CD4-positive, alpha-beta T cell treated with Interleukin-1 beta for 1 hour (primary cell): ENCODE measurements around the gene TRAF3.
"Not testable (repeated sequence)": the region's sequence is repeated elsewhere in the genome, so short reads cannot be mapped to it uniquely, and the experiment has no call there.

Experiments used
- DNase-seq, 2 donors: peaks; one replicate each; pipeline ENCODE4 v3.0.0-alpha.2; 2020 to 2022

TRAF3 gene

DNA sequence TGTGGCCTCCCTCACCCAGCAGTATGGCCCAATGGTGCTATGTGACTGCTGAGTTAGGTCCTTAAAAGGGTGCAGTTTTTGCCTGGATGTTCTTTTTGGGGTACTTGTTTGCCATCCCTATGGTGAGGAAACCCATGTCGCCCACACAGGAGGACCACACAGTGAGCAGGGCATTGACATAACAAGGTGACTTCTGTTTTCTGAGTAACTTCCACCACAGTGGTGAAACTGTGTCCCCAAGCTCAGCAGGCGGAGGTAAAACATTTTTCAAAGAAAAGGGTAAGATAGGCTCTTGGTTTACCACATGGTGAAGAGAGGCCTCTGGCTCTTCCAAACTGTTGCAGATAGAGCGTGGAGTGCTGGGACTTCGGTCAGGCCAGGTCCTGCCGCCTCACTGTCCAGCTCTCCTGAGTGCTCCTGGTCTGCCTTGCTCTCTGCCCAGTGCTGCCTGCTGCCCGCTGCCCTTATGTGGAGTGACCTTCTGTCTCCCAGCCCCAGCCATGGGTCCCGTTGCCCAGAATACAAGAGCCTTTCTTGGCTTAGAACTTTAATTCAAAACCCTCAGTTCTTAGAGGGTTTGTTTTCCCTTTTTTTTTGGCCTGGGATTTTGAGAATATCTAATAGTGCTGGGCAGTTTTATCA, 54.0 kb downstream of the TRAF3 start:
- DNase-seq = no peak

DNA sequence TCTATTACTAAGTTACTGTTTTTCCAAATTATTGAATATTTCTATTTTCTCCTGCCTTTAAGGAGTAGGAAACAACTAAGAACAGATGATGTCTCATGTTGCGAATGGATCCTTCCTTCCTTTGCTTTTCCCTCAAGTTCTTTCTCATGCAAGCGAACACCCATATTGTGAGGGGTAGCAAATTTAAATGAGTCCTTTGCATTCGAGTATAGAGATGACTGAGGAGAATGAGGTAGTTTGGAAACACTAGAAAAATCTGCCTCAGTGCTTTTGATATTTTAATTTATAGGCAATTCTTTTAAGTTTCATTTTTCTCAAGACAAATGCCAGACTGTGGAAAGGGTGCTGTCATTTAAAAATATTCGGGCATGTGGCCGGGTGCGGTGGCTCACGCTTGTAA, 56.1 kb downstream of the TRAF3 start:
- no peak for DNase-seq

DNA sequence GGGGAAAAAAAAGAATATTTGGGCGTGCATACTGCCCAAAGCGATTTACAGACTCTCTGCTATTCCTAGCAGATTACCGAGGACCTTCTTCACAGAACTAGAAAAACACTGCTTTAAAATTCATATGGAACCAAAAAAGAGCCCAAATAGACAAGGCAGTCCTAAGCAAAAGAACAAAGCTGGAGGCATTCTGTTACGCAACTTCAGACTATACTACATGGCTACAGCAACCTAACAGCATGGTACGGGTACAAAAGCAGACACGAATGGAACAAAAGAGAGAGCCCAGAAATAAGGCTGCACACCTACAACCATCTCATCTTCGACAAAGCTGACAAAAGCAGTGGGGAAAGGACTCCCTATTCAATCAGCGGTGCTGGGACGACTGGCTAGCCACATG, 56.7 kb downstream of the TRAF3 start:
- no peak for DNase-seq

DNA sequence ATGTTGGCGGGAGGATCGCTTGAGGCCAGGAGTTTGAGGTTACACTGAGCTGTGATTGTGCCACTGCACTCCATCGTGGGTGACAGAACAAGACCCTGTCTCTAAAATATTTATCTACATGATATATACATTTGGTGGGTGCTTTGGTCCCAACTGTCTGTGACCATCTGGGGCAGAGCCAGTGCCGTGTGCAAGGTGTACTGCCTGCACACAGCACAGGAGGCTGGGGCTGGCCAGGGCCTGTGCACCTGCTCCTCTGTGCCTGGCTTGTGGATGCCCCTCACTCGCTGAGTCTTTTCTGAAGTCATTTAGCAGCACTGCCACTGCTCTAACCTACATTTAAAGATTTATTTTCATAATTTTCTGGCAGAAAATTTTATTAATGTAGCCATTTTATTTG, 58.7 kb downstream of the TRAF3 start:
- DNase-seq = no peak

DNA sequence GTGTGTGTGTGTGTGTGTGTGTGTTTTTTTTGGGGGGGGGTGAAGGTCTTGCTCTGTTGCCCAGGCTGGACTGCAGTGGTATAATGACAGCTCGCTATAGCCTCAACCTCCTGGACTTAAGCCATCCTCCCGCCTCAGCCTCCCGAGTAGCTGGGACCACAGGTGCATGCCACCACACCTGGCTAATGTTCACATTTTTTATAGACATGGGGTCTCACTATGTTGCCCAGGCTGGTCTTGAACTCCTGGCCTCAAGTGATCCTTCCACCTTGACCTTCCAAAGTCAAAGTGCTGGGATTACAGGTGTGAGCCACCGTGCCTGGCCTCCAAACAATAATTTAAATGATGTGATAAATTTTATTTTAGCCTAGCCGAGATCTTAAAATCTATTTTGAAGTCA, 59.9 kb downstream of the TRAF3 start:
- DNase-seq = not testable (repeated sequence)

DNA sequence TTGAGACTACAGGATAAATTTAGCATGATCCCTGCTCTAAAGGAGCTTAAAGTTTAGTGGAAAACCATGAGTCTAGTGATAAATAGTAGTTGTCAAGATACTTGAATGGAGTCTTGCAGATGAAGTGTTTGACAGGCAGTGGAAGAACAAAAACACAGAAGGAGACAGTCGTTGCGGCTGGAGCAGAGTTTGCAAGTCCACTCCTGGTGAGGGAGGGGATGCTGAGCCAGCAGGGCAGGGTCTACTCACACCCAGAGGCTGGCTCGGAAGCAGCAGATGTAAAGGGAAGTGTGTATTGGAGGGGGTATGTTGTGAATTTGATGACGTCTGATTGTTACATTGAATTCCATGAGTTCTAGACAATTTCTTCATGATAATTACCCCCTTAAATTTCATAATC, 61.3 kb downstream of the TRAF3 start:
- DNase-seq = no peak

DNA sequence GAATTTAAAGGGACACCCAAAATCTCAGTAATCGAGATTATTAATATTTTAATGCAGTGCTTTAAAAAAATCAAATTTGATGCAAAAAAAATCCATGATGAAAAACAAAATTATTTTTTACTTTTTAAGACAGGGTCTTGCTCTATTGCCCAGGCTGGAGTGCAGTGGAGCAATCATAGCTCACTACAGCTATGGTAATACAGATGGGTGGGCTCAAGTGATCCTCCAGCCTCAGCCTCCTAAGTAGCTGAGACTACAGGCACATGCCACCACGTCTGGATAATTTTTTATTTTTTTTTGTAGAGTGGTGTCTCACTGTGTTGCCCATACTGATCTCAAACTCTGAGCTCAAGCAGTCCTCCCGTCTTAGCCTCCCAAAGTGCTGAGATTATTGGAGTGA, 62.9 kb downstream of the TRAF3 start:
- no peak for DNase-seq

DNA sequence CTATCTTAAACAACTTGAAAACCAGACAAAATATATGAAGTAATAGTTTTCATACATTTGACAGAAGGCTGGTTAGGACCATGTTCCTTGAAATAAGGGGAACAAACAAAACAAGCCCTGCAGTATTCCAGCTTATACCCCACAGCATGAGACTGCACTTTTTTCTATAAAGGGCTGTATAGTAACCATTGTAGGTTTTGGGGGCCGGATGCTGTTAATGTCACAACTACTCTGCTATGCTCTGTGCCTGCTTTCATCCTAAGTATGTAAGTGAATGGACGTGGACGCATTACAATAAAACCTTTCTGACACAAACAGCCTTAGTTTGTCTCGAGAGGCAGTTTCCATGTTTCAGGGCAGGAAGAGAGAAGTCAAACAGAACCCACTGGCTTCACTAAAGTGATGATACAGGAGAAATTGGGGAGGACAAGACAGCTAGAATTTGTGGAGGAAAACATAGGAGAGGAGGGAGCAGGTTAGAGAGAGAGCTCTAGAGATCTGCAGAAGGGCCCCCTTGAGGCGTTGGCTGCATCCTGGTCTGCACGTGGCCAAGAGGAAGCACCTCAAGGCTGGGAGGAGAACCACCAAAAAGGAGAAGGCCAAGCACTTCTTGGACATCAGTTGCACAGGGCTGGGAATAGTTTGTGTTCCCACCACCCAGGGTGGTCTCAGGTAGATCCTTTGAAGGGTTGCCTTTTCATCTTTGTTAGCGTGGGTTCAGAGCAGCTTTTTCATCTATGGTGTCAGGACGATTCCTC, 63.7 kb downstream of the TRAF3 start:
- DNase-seq = no peak

DNA sequence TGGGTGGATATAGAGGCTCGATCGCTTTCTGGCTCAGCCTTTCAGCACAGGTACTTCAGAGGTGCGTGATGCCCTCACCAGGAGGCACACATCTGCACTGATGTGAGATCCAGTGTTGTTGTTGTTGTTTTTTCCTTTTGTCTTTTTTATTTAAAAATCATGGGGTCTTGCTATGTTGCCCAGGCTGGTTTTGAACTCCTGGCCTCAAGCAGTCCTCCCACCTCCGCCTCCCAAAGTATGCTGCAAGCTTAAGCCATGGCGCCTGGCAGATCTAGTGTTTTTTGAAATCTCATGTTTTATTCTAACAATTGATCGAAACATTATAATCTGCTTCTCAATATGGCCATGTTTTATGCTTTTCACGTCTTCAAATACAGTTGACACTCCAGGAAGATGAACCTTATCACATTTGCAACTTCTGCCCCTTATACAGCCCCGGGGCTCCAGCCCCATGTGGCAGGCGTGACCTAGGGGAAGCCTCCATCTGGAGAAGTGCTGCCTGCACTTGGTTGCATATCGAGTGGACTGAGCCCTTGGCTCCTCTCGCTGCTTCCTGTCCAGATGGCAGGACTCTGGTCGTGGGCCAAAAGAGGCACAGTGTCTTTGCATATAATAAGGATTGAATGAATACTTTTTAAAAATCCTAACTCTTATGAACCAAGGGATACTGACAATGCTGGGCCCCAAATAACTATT, 71.7 kb downstream of the TRAF3 start:
- DNase-seq = no peak

DNA sequence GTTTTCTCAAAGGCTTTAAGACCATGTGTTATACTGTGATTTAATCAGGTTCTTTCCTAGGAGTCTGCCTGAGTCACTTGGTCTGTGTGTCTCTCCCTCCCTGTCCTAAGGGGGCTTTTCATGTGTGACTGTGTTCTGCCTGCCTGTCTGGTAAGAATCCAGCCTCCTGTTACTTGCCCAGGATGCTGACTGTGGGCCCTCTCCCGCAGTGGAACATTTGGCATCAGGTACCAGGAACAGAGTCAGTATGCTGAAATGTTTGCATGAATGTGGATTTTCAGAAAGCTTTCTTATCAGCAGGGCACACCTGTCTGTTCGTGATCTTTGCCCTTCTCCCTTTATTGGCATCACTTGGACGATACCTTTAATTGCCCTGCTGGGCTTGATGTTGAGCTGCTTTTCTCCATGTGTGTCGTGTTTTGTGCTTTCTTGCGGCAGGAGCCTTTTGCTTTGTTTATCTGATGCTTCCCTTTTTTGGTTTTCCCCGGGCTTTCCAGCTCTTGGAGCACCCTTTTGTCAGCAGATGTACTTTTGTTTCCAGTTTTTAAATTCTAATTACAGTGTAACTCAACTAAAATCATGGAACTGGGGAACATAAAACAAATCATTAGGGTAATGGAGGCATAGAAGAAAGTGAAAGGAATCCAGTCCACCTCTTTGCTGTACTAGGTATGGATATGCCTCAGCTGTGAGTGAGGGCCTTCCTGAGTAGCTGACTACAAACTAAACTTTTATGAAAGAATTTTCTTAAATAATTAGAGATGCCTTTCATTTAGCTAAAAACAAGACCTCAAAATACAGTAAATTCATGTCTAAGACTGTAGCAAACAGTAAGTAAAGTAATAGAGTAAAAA, 72.5 kb downstream of the TRAF3 start:
- no peak for DNase-seq

DNA sequence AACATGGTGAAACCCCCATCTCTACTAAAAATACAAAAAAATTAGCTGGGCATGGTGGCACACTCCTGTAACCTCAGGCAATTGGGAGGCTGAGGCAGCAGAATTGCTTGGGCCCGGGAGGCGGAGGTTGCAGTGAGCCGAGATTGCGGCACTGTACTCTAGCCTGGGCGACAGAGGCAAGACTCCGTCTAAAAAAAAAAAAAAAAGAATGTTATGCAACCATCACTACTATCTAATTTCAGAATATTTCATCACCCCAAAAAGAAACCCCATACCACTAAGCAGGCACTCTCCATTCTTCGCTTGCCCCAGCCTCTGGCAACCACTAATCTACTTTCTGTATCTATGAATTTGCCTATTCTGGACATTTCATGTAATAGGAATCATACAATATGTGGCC, 76.4 kb downstream of the TRAF3 start:
- no peak for DNase-seq

DNA sequence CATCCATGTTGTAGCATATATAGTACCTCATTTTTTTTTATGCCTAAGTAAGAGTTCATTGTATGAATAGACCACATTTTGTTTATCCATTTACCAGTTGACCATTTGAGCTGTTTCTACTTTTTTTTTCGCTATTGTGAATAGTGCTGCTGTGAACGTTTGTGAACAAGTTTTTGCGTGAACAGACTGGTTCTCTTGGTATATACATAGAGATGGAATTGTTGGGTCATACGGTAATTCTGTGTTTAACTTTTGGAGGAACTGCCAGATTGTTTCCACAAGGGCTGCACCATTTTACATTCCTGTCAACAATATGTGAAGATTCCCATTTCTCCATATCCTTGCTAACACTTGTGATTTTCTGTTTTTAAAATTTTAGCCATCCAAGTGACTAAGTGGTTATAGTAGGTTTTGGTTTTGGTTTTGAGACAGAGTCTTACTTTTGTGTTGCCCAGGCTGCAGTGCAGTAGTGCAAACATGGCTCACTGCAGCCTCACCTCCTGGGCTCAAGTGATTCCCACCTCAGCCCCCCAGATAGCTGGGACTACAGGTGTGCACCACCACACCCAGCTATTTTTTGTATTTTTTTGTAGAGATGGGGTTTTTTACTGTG, 76.9 kb downstream of the TRAF3 start:
- DNase-seq = no peak

DNA sequence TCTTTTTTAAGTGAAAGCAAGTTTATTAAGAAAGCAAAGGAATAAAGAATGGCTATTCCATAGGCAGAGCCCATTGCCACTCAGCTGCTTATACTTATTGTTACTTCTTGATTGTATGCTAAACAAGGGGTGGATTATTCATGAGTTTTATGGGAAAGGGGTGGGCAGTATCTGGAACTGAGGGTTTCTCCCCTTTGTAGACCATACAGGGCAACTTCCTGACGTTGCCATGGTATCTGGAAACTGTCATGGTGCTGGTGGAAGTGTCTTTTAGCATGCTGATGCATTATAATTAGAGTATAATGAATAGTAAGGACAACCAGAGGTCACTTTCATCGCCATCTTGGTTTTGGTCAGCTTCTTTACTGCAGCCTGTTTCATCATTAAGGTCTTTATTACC, 78.9 kb downstream of the TRAF3 start:
- DNase-seq = no peak

DNA sequence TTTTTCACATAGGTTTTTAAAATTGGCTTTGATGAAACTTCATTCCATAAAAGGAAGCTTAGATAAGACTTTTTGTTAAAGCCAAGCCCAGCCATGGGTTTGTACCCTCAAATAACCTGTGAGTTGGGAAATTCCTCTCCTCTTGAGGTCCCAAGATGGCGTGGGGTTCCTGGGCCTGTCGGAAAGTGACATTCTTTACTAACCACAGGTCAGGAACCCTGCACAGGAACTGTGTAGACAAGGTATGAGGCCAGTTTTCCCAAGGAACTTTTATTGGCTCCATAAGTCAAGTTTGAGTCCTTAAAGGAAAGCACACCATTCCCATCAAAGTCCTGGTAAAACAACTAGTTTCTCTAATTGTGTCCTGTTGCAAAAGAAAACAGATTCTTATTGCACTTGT, 80.2 kb downstream of the TRAF3 start:
- DNase-seq = no peak

DNA sequence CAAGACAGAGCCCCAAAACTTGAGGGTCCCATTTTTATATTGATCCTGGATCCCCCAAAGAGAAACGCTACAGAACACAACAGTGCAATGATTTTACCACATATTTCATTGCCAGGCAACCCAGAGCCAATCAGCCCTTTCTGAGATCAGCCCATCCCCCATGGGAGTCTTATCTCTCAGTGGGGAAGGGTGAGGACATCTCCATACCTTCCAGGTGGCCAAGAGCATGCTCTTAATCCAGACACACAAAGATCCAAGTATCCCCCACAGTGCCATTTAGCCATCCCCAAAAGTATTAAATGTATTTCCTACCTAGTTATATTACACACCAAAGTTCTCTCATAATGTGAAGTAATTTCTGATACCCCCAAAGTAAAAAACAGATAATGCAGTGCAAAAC, 82.7 kb downstream of the TRAF3 start:
- DNase-seq = no peak

DNA sequence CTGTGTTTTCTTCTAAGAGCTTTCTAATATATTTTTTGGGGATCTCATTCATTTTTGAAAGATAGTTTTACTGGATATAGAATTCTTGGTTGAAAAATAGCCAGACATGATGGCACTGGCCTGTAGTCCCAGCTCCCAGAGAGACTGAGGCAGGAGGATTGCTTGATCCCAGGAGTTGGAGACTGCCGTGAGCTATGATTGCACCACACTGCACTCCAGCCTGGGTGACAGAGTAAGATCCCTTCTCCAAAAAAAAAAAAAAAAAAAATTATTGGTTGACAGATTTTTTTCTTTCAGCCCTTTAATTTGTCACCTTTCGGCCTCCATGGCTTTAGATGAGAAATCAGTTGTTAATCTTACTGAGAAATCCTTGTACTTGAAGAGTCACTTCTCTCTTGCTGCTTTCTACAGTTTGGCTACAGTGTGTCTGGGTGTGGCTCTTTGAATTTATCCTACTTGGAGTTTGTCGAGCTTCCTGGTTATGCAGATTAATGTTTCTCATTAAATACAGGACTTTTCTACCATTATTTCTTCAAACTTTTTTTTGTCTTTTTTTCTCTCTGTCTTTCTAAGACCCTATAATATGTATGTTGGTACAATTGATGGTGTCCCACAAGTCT, 85.0 kb downstream of the TRAF3 start:
- DNase-seq = no peak

DNA sequence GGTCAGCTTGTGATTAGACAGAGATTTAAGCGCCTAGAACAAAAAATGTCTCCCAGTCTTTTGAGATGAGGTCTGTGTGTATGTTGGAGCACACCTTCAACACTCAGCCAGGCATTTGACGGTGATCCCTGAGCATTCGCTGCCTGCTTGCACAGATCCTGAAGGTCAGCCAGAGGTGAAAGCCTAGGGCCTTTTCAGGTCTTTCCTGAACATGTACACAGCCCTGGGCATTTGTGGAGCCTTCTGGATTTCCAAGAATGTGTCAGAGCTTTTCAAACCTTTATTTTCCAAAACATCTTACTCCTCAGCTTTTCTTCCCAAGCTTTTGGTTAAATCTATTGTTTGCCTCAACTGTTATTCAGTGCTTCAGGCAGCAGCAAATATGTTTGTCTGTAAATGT, 86.1 kb downstream of the TRAF3 start:
- no peak for DNase-seq

DNA sequence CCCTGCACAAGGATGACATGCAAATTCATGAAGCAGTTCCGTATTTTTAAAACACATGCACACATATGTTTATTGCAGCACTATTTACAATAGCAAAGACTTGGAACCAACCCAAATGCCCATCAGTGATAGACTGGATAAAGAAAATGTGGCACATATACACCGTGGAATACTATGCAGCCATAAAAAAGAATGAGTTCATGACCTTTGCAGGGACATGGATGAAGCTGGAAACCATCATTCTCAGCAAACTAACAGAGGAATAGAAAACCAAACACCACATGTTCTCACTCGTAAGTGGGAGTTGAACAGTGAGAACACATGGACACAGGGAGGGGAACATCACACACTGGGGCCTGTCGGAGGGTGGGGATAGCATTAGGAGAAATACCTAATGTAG, 88.7 kb downstream of the TRAF3 start:
- DNase-seq = not testable (repeated sequence)

DNA sequence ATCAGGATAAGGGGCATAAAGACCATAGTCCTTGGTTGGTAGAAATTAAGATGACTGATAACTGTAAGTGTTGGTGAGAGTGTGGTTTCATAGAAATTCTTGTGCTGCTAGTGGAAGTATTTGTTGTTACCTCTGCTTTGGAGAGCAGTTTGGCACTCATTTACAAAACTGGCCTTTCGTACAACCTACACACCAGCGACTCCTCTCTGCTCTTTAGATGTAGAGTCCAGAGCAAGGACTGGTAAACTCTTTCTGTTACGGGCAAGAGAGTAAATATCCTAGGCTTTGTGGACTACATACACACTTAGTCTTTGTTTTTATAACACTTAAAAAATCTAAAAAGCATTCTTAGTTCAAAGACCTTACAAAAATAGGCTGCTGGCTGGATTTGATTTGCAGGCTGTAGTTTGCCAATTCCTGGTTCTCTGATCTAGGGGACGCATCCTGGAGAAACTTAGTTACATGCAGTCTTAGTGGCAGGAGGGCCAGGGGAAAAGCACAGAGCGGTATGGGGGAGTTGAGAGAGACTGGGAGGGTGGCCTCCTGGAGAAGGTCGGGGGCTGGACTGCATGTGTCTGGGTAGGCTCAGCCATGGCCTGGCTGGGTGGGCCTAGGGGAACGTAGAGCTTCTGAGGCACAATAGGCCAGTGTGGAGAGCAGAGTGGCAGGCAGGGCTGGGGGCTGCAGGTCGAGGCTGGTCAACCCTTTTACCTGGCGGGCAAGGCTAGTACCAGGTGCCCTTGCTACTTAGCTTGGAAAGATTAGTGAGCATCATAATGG, 89.9 kb downstream of the TRAF3 start:
- no peak for DNase-seq

DNA sequence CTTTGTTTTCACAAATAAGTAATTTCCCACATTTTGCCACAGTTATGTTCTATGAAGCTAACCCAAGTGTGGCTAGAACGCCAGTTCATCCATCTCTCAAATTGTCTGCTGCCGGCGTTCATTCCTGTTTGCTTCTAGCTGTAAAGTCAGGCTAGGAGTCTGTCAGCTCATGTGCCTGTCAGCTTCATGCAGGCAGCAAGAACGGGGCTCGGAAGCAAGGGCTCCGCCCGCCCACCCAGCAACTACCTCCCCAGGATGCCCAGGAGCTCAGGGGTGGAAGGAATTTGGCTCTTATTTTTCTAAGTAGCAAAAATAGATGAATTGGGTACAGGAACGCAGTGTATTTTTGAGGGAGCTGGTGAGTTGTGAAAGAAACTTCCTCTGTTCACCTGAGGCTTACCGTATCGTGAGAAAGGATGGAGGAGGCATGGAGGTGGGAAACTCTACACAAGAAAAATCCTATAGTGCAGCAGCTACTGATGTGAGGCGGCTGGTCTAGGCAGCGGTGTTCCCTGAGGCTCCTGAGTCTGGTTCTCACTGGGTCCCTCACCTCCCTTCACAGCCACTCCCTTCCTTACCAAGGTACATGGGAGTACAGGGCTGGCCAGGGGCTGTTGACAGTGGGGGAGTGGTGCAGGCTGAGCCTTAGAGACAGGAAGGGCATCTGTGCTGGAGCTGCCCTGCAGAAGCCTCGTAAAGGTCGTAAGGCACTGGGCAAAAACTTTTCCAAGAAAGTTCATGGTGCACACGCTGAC, 90.8 kb downstream of the TRAF3 start:
- DNase-seq = no peak
